ENCODE measurements around the gene PXDN.

GRCh38 chr2:1701556-1702185 is 42.6 kb downstream of the PXDN start:
- TF ChIP-seq CTCF (IDR thresholded peaks at IDR 0.05; ENCODE audit: low read depth, low read length, poor library complexity, severe bottlenecking) (no peak), EZH2phosphoT487 (IDR thresholded peaks at IDR 0.05; ENCODE audit: borderline replicate concordance, low read length) (no peak)

Measured in DOHH2 (cell line).